Measurements from ENCODE around the gene EPN2. TPM values are rescaled to one million over a fixed set of nuclear protein-coding genes. Genes with fewer than 3 reads are reported as not detected.

The EPN2 gene
- total RNA-seq, 2 experiments from 2014 or later: 3.2 to 4.6 TPM

- CTCF ChIA-PET: no interaction called here
- H3K4me3 Mint-ChIP-seq: no peak overlapping the region
- H3K4me1 Mint-ChIP-seq (ENCODE audit: low read depth): peaks cover 4% of the 10 kb centered on the region
- no peak for ATAC-seq
- intact Hi-C loops (cut with micrococcal nuclease): no loop called here
- H3K27me3 Mint-ChIP-seq: peaks cover 16% of the 10 kb centered on the region
- POLR2A ChIA-PET: no interaction called here
- TF ChIP-seq CTCF (IDR thresholded peaks at IDR 0.05): no peak
- no peaks in the 10 kb centered on the region for H3K36me3 Mint-ChIP-seq (ENCODE audit: low read depth)
- no peak overlapping the region for H3K27ac Mint-ChIP-seq
- no peak for DNase-seq
- H3K9me3 Mint-ChIP-seq: no peaks in the 10 kb centered on the region
These were observed 97.2 kb downstream of the EPN2 start for GRCh38 chr17:19334331-19334730.

DNA sequence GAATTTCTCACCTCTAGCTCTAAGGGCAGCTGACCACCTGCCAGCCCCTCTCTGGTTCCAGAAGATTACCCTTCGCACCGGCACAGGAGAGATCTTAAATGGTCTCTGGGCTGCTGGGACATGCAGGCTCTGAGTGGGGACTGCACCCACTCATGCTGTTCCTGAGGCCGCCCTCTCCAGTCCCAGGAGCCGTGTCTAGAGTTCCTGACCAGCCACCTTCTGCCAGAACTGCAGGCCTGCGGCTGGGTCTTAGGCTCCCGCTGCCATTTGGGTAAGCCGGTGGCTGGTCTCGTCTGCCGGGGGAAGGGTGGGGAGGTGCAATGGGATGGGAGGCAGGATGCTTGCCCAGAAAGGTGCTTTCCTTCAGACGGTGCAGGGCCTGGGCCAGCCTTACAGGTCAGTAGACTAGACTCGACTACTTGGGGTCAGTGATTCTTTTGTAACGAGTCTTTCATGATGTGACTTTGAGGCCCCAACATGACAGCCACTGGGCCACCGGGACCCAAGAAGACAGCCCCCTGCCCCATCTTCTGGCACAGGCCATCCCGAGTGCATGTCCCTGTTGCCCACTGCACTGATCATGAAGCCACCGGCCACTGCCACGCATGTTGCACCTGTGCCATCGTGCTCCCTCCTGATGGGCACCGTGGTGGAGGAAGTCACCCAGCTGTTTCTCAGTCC is 98.9 kb downstream of the EPN2 start:
- no peak for ATAC-seq
- no peak for TF ChIP-seq CTCF (IDR thresholded peaks at IDR 0.05)
- H3K27me3 Mint-ChIP-seq: peaks cover 23% of the 10 kb centered on the region
- ChIA-PET CTCF (no interaction called here), POLR2A (no interaction called here)
- no peaks in the 10 kb centered on the region for H3K36me3 Mint-ChIP-seq (ENCODE audit: low read depth)
- no peak for DNase-seq
- H3K4me3 Mint-ChIP-seq: no peak overlapping the region
- H3K9me3 Mint-ChIP-seq: no peaks in the 10 kb centered on the region
- H3K4me1 Mint-ChIP-seq (ENCODE audit: low read depth): peaks cover 4% of the 10 kb centered on the region
- intact Hi-C loops (cut with micrococcal nuclease): no loop called here
- H3K27ac Mint-ChIP-seq: no peak overlapping the region

GRCh38 chr17:19336938-19337711 is 100.0 kb downstream of the EPN2 start:
- ChIA-PET POLR2A (no interaction called here), CTCF (interaction anchor here (1.1 to 2.0 kb wide), 7 partner anchors 13 to 89 kb away, joined by 3 to 11 read pairs (median 5); no protein-coding TSS in a partner anchor)
- DNase-seq (no peak), ATAC-seq (no peak)
- Mint-ChIP-seq H3K27ac (no peak overlapping the region), H3K36me3 (ENCODE audit: low read depth) (no peaks in the 10 kb centered on the region), H3K27me3 (peaks cover 28% of the 10 kb centered on the region), H3K4me3 (no peak overlapping the region), H3K4me1 (ENCODE audit: low read depth) (peaks cover 4% of the 10 kb centered on the region), H3K9me3 (no peaks in the 10 kb centered on the region)
- no peak for TF ChIP-seq CTCF (IDR thresholded peaks at IDR 0.05)
- intact Hi-C loops (cut with micrococcal nuclease): no loop called here

- H3K27ac Mint-ChIP-seq: no peak overlapping the region
- peaks cover 2% of the 10 kb centered on the region for H3K4me1 Mint-ChIP-seq (ENCODE audit: low read depth)
- peaks cover 28% of the 10 kb centered on the region for H3K27me3 Mint-ChIP-seq
- POLR2A ChIA-PET: no interaction called here
- no peaks in the 10 kb centered on the region for H3K9me3 Mint-ChIP-seq
- no peak for DNase-seq
- H3K4me3 Mint-ChIP-seq: no peak overlapping the region
- no peak for ATAC-seq
- TF ChIP-seq CTCF (IDR thresholded peaks at IDR 0.05): no peak
- H3K36me3 Mint-ChIP-seq (ENCODE audit: low read depth): no peaks in the 10 kb centered on the region
- intact Hi-C loops (cut with micrococcal nuclease): no loop called here
- CTCF ChIA-PET: interaction anchor here (1.0 to 2.0 kb wide), 9 partner anchors 13 to 110 kb away, joined by 3 to 11 read pairs (median 5); no protein-coding TSS in a partner anchor
These were observed 100.5 kb downstream of the EPN2 start for GRCh38 chr17:19337712-19338023.

All from activated CD8-positive, alpha-beta T cell treated with anti-CD3 and anti-CD28 coated beads for 36 hours (primary cell).